GM12878 (cell line): ENCODE results near the gene RAB33A. TPM values are rescaled to one million over a fixed set of nuclear protein-coding genes. Genes with fewer than 3 reads are reported as not detected.

ENCODE experiments used
- ASH2L ChIP-seq: fragments of 300-600, 200-600 bp; sonication (generic); IDR thresholded peaks from 2 replicates; pipeline ENCODE4 v1.6.1; 2017; ENCODE audit warnings: low read depth, mild to moderate bottlenecking, borderline replicate concordance
- BRCA1 ChIP-seq: IDR thresholded peaks from 2 replicates; pipeline ENCODE4 v1.6.1; 2011; ENCODE audit warnings: low read depth, low read length, improper control_type of control experiment
- CBX5 ChIP-seq: sonication (generic); IDR thresholded peaks from 2 replicates; pipeline ENCODE4 v1.6.1; 2016; ENCODE audit warnings: low read depth, moderate library complexity, mild to moderate bottlenecking, inconsistent platforms
- CHD2 ChIP-seq: IDR thresholded peaks from 2 replicates; pipeline ENCODE4 v1.6.1; 2011; ENCODE audit warnings: low read depth, low read length, improper control_type of control experiment, borderline replicate concordance
- EP300 ChIP-seq, 2 experiments: fragments of 150-350 bp in 1 of 2; IDR thresholded peaks; 2 replicates each; pipeline ENCODE4 v1.6.1; 2011 to 2012; ENCODE audit warnings: low read depth in 2 of 2, low read length in 2 of 2, borderline replicate concordance in 1 of 2, improper control_type of control experiment in 1 of 2, inconsistent platforms in 1 of 2; ENCODE audit not compliant: control insufficient read depth in 1 of 2
- ETV6 ChIP-seq, 2 experiments: fragments of 450-650 bp in 1 of 2; IDR thresholded peaks in 1 of 2; conservative IDR thresholded peaks in 1 of 2; 2 replicates each; pipeline ENCODE4 v1.6.1; 2014; ENCODE audit warnings: antibody characterized with exemption in 1 of 2, borderline replicate concordance in 1 of 2, low read depth in 1 of 2, mild to moderate bottlenecking in 1 of 2, moderate library complexity in 1 of 2
- EZH2 ChIP-seq: IDR thresholded peaks from 2 replicates; pipeline ENCODE4 v1.6.1; 2012; ENCODE audit warnings: low read depth, mild to moderate bottlenecking, control low read depth, inconsistent platforms, low read length, borderline replicate concordance; ENCODE audit not compliant: control insufficient read depth
- FOXM1 ChIP-seq: IDR thresholded peaks from 2 replicates; pipeline ENCODE4 v1.6.1; 2012; ENCODE audit warnings: low read depth, mild to moderate bottlenecking, inconsistent platforms, low read length, moderate library complexity
- IKZF2 ChIP-seq, 2 experiments: fragments of 450-650 bp; IDR thresholded peaks; 2 replicates each; pipeline ENCODE4 v1.6.1; 2017; ENCODE audit warnings: mild to moderate bottlenecking in 2 of 2, moderate library complexity in 2 of 2
- JUNB ChIP-seq: IDR thresholded peaks from 2 replicates; pipeline ENCODE4 v1.6.1; 2016; ENCODE audit warnings: antibody characterized with exemption, mild to moderate bottlenecking
- JUND ChIP-seq: IDR thresholded peaks from 2 replicates; pipeline ENCODE4 v1.6.1; 2012; ENCODE audit warnings: low read depth, mild to moderate bottlenecking, low read length, improper control_type of control experiment, moderate library complexity
- LARP7 ChIP-seq: fragments of 450-650 bp; IDR thresholded peaks from 2 replicates; pipeline ENCODE4 v1.6.1; 2017; ENCODE audit warnings: mild to moderate bottlenecking
- MEF2A ChIP-seq: IDR thresholded peaks from 2 replicates; pipeline ENCODE4 v1.6.1; 2011; ENCODE audit warnings: low read depth, mild to moderate bottlenecking, low read length, moderate library complexity; ENCODE audit not compliant: insufficient read depth
- NFIC ChIP-seq: IDR thresholded peaks from 2 replicates; pipeline ENCODE4 v1.6.1; 2012; ENCODE audit warnings: low read depth, mild to moderate bottlenecking, inconsistent platforms, low read length, moderate library complexity
- PAX5 ChIP-seq: IDR thresholded peaks from 2 replicates; pipeline ENCODE4 v1.6.1; 2011; ENCODE audit warnings: low read depth, low read length, borderline replicate concordance
- PML ChIP-seq: IDR thresholded peaks from 2 replicates; pipeline ENCODE4 v1.6.1; 2012; ENCODE audit warnings: low read length, inconsistent platforms
- POLR2AphosphoS5 ChIP-seq: IDR thresholded peaks from 2 replicates; pipeline ENCODE4 v1.6.1; 2011; ENCODE audit warnings: mild to moderate bottlenecking, low read length, inconsistent platforms
- POU2F2 ChIP-seq: IDR thresholded peaks from 3 replicates; pipeline ENCODE4 v1.6.1; 2011; ENCODE audit warnings: low read depth, mild to moderate bottlenecking, low read length, borderline replicate concordance
- RELA ChIP-seq: fragments of 450-650 bp; IDR thresholded peaks from 2 replicates; pipeline ENCODE4 v1.8.0; 2014; ENCODE audit warnings: borderline replicate concordance; ENCODE audit not compliant: partially characterized antibody
- SIX5 ChIP-seq: IDR thresholded peaks from 2 replicates; pipeline ENCODE4 v1.6.1; 2011; ENCODE audit warnings: mild to moderate bottlenecking, low read depth, low read length, moderate library complexity; ENCODE audit not compliant: severe bottlenecking
- SMARCA5 ChIP-seq: fragments of 450-650 bp; IDR thresholded peaks from 2 replicates; pipeline ENCODE4 v1.6.1; 2017; ENCODE audit warnings: mild to moderate bottlenecking
- STAT3 ChIP-seq: IDR thresholded peaks from 2 replicates; pipeline ENCODE4 v1.6.1; 2011; ENCODE audit warnings: low read depth, low read length, improper control_type of control experiment
- TAF1 ChIP-seq: IDR thresholded peaks from 2 replicates; pipeline ENCODE4 v1.6.1; 2011; ENCODE audit warnings: mild to moderate bottlenecking, low read depth, low read length, borderline replicate concordance
- TARDBP ChIP-seq: IDR thresholded peaks from 2 replicates; pipeline ENCODE4 v1.6.1; 2016; ENCODE audit warnings: borderline replicate concordance
- TCF7 ChIP-seq: IDR thresholded peaks from 2 replicates; pipeline ENCODE4 v1.6.1; 2014; ENCODE audit warnings: antibody characterized with exemption, borderline replicate concordance
- WRNIP1 ChIP-seq: IDR thresholded peaks from 2 replicates; pipeline ENCODE4 v1.6.1; 2011; ENCODE audit warnings: low read depth, low read length, improper control_type of control experiment, borderline replicate concordance
- ZNF207 ChIP-seq: fragments of 450-650 bp; IDR thresholded peaks from 2 replicates; pipeline ENCODE4 v1.6.1; 2014; ENCODE audit warnings: antibody characterized with exemption, mild to moderate bottlenecking, borderline replicate concordance
- ZSCAN29 ChIP-seq: fragments of 450-650 bp; IDR thresholded peaks from 2 replicates; pipeline ENCODE4 v1.6.1; 2017; ENCODE audit warnings: mild to moderate bottlenecking, moderate library complexity
- polyA plus RNA-seq, 11 experiments: library from polyadenylated mRNA; depleted of rRNA in 4 of 11; unstranded in 6 of 11; stranded (reverse) in 5 of 11; fragments of >200 nt; fragmentation: Nextera tagmentation in 4 of 11; fragmentation: Illumina TruSeq in 1 of 11; extraction: Ambion mirVana in 4 of 11; extraction: Trizol in 1 of 11; gene quantifications; 1 replicate in 1 of 11; 2 replicates in 10 of 11; pipeline versions ENCODE4 v1.2.1 to v1.2.3, GENCODE V29; 2011 to 2016; ENCODE audit warnings: inconsistent platforms in 2 of 11, missing spikeins in 2 of 11, low read depth in 1 of 11
- total RNA-seq, 4 experiments: library from RNA; depleted of rRNA in 3 of 4; stranded (reverse); fragments of >200 nt in 3 of 4; fragmentation: Illumina TruSeq in 1 of 4; extraction: Trizol in 1 of 4; gene quantifications; 2 replicates each; pipeline versions ENCODE4 v1.2.1 to v1.2.3, GENCODE V29; 2013 to 2021
- TF ChIP-seq, protein P1 (sequence below): fragments of 150-350 bp; IDR thresholded peaks from 2 replicates; pipeline ENCODE4 v1.6.1; 2016; ENCODE audit warnings: low read depth, low read length

Gene RAB33A
- total and polyA plus RNA-seq, 10 of the 15 experiments (the other 5 are each of a cell fraction or from before 2014, with no cell fraction given) = 6.3 to 67.3 (median 33.4) TPM

DNA sequence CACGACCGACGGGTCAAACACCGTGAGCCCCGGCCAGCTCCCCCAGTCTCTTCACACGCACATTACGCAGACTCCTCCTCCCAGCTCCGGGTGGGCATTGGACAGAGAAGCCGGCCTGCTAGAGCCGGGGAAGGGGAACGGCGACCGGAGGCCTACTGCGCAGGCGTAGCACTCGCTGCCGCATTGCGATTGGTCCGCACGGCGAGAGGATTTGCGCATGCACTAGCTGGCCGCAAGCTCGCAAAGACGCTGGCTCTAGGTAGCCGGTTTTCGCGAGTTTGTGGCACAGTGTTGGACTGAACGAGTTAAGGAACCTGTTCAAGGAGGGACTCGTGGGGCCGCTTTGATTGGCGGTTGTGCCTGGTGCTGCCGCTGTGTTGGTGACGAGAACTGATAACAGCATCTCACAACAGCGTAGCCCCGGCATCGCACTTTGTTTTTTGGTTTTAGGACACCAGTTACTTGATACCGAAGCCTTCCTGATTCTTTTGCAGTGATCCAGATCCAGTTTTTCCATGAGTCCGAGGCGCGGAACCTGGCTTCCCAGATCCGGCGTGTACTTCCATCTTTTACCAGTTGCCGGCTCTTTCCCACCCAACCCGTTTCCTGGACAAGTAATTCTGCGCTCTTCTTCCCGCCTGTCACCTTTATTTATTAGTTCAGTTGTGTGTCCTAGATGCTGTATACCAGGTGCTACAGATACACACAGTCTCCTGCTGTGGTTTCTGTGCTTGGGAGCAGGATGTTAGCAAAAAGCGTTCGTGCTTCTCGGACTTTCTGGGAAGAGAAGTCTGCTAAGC is 5.9 kb upstream of the RAB33A start, which contains the start of gene AIFM1 (continued):
- TF ChIP-seq, protein P1, sequence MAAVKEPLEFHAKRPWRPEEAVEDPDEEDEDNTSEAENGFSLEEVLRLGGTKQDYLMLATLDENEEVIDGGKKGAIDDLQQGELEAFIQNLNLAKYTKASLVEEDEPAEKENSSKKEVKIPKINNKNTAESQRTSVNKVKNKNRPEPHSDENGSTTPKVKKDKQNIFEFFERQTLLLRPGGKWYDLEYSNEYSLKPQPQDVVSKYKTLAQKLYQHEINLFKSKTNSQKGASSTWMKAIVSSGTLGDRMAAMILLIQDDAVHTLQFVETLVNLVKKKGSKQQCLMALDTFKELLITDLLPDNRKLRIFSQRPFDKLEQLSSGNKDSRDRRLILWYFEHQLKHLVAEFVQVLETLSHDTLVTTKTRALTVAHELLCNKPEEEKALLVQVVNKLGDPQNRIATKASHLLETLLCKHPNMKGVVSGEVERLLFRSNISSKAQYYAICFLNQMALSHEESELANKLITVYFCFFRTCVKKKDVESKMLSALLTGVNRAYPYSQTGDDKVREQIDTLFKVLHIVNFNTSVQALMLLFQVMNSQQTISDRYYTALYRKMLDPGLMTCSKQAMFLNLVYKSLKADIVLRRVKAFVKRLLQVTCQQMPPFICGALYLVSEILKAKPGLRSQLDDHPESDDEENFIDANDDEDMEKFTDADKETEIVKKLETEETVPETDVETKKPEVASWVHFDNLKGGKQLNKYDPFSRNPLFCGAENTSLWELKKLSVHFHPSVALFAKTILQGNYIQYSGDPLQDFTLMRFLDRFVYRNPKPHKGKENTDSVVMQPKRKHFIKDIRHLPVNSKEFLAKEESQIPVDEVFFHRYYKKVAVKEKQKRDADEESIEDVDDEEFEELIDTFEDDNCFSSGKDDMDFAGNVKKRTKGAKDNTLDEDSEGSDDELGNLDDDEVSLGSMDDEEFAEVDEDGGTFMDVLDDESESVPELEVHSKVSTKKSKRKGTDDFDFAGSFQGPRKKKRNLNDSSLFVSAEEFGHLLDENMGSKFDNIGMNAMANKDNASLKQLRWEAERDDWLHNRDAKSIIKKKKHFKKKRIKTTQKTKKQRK = no peak
- peak; percentile 86 for TF ChIP-seq POLR2AphosphoS5
- TF ChIP-seq EZH2 = no peak
- TF ChIP-seq BRCA1 = no peak
- 0 out of 2 replicates have a peak, but pooled peaks have one; percentile 70 for TF ChIP-seq STAT3
- TF ChIP-seq ASH2L = 0 out of 2 replicates have a peak, but pooled peaks have one; percentile 66
- no peak for TF ChIP-seq WRNIP1
- TF ChIP-seq MEF2A = no peak
- peak; percentile 50 to 59; a peak in 3 of 4 replicates for TF ChIP-seq IKZF2 (IDR thresholded peaks at IDR 0.05)
- no peak for TF ChIP-seq FOXM1
- TF ChIP-seq NFIC = no peak
- peak; percentile 30; the same call in 1 of the 2 replicates for TF ChIP-seq LARP7
- no peak for TF ChIP-seq TARDBP
- TF ChIP-seq JUND = no peak
- TF ChIP-seq JUNB = no peak
- no peak for TF ChIP-seq EP300 (IDR thresholded peaks at IDR 0.05; ENCODE audit: borderline replicate concordance in 1 of 2, control insufficient read depth in 1 of 2, low read depth in 2 of 2, low read length in 2 of 2)
- 0 out of 2 replicates have a peak, but pooled peaks have one; percentile 46 for TF ChIP-seq SMARCA5
- 0 out of 2 replicates have a peak, but pooled peaks have one; percentile 70 for TF ChIP-seq CBX5
- TF ChIP-seq PML = peak; percentile 84
- peak; percentile 94 for TF ChIP-seq ZSCAN29
- TF ChIP-seq PAX5 = peak; percentile 6; the same call in 1 of the 2 replicates
- peak; percentile 55; the same call in 1 of the 2 replicates for TF ChIP-seq TAF1
- peak; percentile 91 for TF ChIP-seq ZNF207
- no peak for TF ChIP-seq SIX5
- TF ChIP-seq POU2F2 = 0 out of 3 replicates have a peak, but pooled peaks have one; percentile 8
- 0 out of 2 replicates have a peak, but pooled peaks have one; percentile 33 for TF ChIP-seq TCF7
- 0 out of 2 replicates have a peak, but pooled peaks have one; percentile 12 for TF ChIP-seq CHD2
- 0 out of 4 replicates have a peak, but pooled peaks of 1 of the 2 experiments have one; percentile 28 for TF ChIP-seq ETV6 (conservative IDR thresholded peaks at IDR 0.05 in 1 of 2, IDR thresholded peaks at IDR 0.05 in 1 of 2; ENCODE audit: borderline replicate concordance in 1 of 2, low read depth in 1 of 2)
- TF ChIP-seq RELA = no peak
